Hematopoietic multipotent progenitor cell (in vitro differentiated cells): ENCODE results near the gene ZNF503. TPM values are rescaled to one million over a fixed set of nuclear protein-coding genes. Genes with fewer than 3 reads are reported as not detected.
A peak's percentile ranks its signal among the peaks of the same experiment; 100 is the strongest.

Source experiments
- DNase-seq, 3 donors: peaks; one replicate each; pipeline ENCODE4 v3.0.0-alpha.2; 2011 to 2015; ENCODE audit warnings: low read depth in 2 of 3, low spot score in 2 of 3
- total RNA-seq: library from RNA; depleted of rRNA; stranded (reverse); fragments of >200 nt; gene quantifications from one replicate; pipeline ENCODE4 v1.2.3, GENCODE V29; 2012

The ZNF503 gene
- total RNA-seq, 1 donor = 0.81 TPM

GRCh38 chr10:75431180-75432111 lies 29.9 kb upstream of the ZNF503 start, which contains the start of gene LRMDA:
LRMDA (plus strand) TSS chr10:75431624.
- DNase-seq = peak in 2 of 3 donors; percentile 78 to 80

- peak in 2 of 3 donors; percentile 8 to 57 for DNase-seq
Observed at GRCh38 chr10:75430000-75430763, 28.6 kb upstream of the ZNF503 start.

- DNase-seq = no peak
Observed at GRCh38 chr10:75429159-75429827, 27.7 kb upstream of the ZNF503 start.

GRCh38 chr10:75428434-75429158 lies 27.0 kb upstream of the ZNF503 start:
- no peak for DNase-seq

- DNase-seq = no peak
Observed at GRCh38 chr10:75427951-75428350, 26.4 kb upstream of the ZNF503 start.

- no peak for DNase-seq
Observed at GRCh38 chr10:75426880-75427279, 25.3 kb upstream of the ZNF503 start.

- no peak for DNase-seq
Observed at GRCh38 chr10:75425291-75426079, 23.9 kb upstream of the ZNF503 start.

GRCh38 chr10:75424571-75424970 lies 23.0 kb upstream of the ZNF503 start:
- DNase-seq = no peak

- no peak for DNase-seq
Observed at GRCh38 chr10:75422913-75423312, 21.3 kb upstream of the ZNF503 start.

- DNase-seq = no peak
Observed at GRCh38 chr10:75418712-75419111, 17.1 kb upstream of the ZNF503 start.

- DNase-seq = no peak
Observed at GRCh38 chr10:75418293-75418692, 16.7 kb upstream of the ZNF503 start.

GRCh38 chr10:75417522-75417927 lies 16.0 kb upstream of the ZNF503 start:
- DNase-seq = no peak

- no peak for DNase-seq
Observed at GRCh38 chr10:75414527-75414926, 13.0 kb upstream of the ZNF503 start.

GRCh38 chr10:75410132-75411005 lies 8.8 kb upstream of the ZNF503 start:
- no peak for DNase-seq

GRCh38 chr10:75408911-75409885 lies 7.6 kb upstream of the ZNF503 start:
- peak in 2 of 3 donors; percentile 71 to 72 for DNase-seq

- no peak for DNase-seq
Observed at GRCh38 chr10:75408509-75408875, 6.9 kb upstream of the ZNF503 start.

- DNase-seq = no peak
Observed at GRCh38 chr10:75407713-75408508, 6.3 kb upstream of the ZNF503 start.
